HEK293 (cell line): ENCODE results near the gene OR51S1.

Experiments used
- MYNN ChIP-seq: fragments of 450-650 bp; formaldehyde crosslinking; IDR thresholded peaks from 2 replicates; pipeline ENCODE4 v1.5.1; 2016; ENCODE audit warnings: missing biosample characterization, missing genetic modification characterization, borderline replicate concordance
- MZF1 ChIP-seq: fragments of 450-650 bp; formaldehyde crosslinking; IDR thresholded peaks from 2 replicates; pipeline ENCODE4 v1.5.1; 2017; ENCODE audit warnings: missing biosample characterization, missing genetic modification characterization, borderline replicate concordance
- YY1 ChIP-seq: fragments of 450-650 bp; formaldehyde crosslinking; IDR thresholded peaks from 2 replicates; pipeline ENCODE4 v1.5.1; 2018; ENCODE audit warnings: missing biosample characterization, missing genetic modification characterization
- ZBTB21 ChIP-seq: fragments of 450-650 bp; formaldehyde crosslinking; IDR thresholded peaks from 2 replicates; pipeline ENCODE4 v1.5.1; 2017; ENCODE audit warnings: missing biosample characterization, missing genetic modification characterization
- ZNF121 ChIP-seq: fragments of 450-650 bp; formaldehyde crosslinking; IDR thresholded peaks from 2 replicates; pipeline ENCODE4 v1.5.1; 2016; ENCODE audit warnings: missing biosample characterization, missing genetic modification characterization
- ZNF274 ChIP-seq, 2 experiments: fragments of 200-500 bp in 1 of 2; fragments of 450-650 bp in 1 of 2; sonication (Bioruptor generic) in 1 of 2; formaldehyde crosslinking in 1 of 2; IDR thresholded peaks; 2 replicates each; pipeline versions ENCODE4 v1.5.1 to v1.6.1; 2014 to 2016; ENCODE audit warnings: borderline replicate concordance in 1 of 2, inconsistent platforms in 1 of 2, low read length in 1 of 2, missing biosample characterization in 1 of 2, missing genetic modification characterization in 1 of 2
- ZNF433 ChIP-seq: fragments of 450-650 bp; formaldehyde crosslinking; IDR thresholded peaks from 2 replicates; pipeline ENCODE4 v1.5.1; 2016; ENCODE audit warnings: missing biosample characterization, missing genetic modification characterization, low read depth
- ZNF561 ChIP-seq: fragments of 450-650 bp; IDR thresholded peaks from 2 replicates; pipeline ENCODE4 v1.5.1; 2018; ENCODE audit warnings: missing biosample characterization, missing genetic modification characterization, borderline replicate concordance
- ZNF658 ChIP-seq: fragments of 450-650 bp; formaldehyde crosslinking; IDR thresholded peaks from 2 replicates; pipeline ENCODE4; 2016; ENCODE audit warnings: missing biosample characterization, missing genetic modification characterization
- TF ChIP-seq, protein P1 (sequence below): fragments of 450-650 bp; formaldehyde crosslinking; IDR thresholded peaks from 2 replicates; pipeline ENCODE4 v1.5.1; 2016; ENCODE audit warnings: missing biosample characterization, missing genetic modification characterization
- TF ChIP-seq, protein P2 (sequence below): fragments of 450-650 bp; formaldehyde crosslinking; IDR thresholded peaks from 2 replicates; pipeline ENCODE4 v1.5.1; 2017; ENCODE audit warnings: missing biosample characterization, missing genetic modification characterization
- TF ChIP-seq, protein P3 (sequence below): fragments of 450-650 bp; formaldehyde crosslinking; IDR thresholded peaks from 2 replicates; pipeline ENCODE4 v1.5.1; 2016; ENCODE audit warnings: missing biosample characterization, missing genetic modification characterization, borderline replicate concordance
- TF ChIP-seq, protein P4 (sequence below): fragments of 450-650 bp; formaldehyde crosslinking; IDR thresholded peaks from 2 replicates; pipeline ENCODE4 v1.5.1; 2016; ENCODE audit warnings: missing biosample characterization, missing genetic modification characterization
- TF ChIP-seq, protein P5 (sequence below): fragments of 450-650 bp; formaldehyde crosslinking; IDR thresholded peaks from 2 replicates; pipeline ENCODE4 v1.5.1; 2016; ENCODE audit warnings: missing biosample characterization, missing genetic modification characterization, low read depth

DNA sequence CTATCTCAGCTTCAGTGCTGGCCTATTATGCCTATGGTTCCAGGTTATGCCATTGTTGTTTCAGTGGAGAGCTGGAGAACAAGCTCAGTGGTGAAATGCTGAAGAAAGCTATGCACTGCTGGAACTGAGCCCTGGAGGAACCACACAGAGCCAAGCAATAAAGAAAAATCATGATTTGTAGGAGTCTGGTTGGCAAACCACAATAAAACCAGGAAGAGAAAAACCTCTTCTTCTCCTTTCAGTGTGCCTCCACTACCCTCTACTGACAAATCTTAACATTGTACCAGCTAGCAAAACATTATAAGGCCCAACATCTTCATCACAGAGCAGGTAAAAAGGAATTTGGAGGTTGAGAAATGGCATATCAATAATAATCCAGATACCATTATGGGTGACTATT, 22.6 kb downstream of the OR51S1 start:
- TF ChIP-seq YY1 (tag by site-specific recombination) (no peak), ZNF658 (tag by site-specific recombination) (no peak), ZNF561 (tag by site-specific recombination) (no peak), MZF1 (no peak), ZNF274 (IDR thresholded peaks at IDR 0.05; ENCODE audit: low read length) (no peak), ZNF274 (tag by site-specific recombination; IDR thresholded peaks at IDR 0.05; ENCODE audit: borderline replicate concordance) (no peak), MYNN (tag by site-specific recombination) (no peak), ZNF121 (tag by site-specific recombination) (no peak), ZNF433 (tag by site-specific recombination) (no peak), ZBTB21 (tag by site-specific recombination) (no peak)
- TF ChIP-seq, protein P1, sequence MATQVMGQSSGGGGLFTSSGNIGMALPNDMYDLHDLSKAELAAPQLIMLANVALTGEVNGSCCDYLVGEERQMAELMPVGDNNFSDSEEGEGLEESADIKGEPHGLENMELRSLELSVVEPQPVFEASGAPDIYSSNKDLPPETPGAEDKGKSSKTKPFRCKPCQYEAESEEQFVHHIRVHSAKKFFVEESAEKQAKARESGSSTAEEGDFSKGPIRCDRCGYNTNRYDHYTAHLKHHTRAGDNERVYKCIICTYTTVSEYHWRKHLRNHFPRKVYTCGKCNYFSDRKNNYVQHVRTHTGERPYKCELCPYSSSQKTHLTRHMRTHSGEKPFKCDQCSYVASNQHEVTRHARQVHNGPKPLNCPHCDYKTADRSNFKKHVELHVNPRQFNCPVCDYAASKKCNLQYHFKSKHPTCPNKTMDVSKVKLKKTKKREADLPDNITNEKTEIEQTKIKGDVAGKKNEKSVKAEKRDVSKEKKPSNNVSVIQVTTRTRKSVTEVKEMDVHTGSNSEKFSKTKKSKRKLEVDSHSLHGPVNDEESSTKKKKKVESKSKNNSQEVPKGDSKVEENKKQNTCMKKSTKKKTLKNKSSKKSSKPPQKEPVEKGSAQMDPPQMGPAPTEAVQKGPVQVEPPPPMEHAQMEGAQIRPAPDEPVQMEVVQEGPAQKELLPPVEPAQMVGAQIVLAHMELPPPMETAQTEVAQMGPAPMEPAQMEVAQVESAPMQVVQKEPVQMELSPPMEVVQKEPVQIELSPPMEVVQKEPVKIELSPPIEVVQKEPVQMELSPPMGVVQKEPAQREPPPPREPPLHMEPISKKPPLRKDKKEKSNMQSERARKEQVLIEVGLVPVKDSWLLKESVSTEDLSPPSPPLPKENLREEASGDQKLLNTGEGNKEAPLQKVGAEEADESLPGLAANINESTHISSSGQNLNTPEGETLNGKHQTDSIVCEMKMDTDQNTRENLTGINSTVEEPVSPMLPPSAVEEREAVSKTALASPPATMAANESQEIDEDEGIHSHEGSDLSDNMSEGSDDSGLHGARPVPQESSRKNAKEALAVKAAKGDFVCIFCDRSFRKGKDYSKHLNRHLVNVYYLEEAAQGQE = no peak
- TF ChIP-seq, protein P2, sequence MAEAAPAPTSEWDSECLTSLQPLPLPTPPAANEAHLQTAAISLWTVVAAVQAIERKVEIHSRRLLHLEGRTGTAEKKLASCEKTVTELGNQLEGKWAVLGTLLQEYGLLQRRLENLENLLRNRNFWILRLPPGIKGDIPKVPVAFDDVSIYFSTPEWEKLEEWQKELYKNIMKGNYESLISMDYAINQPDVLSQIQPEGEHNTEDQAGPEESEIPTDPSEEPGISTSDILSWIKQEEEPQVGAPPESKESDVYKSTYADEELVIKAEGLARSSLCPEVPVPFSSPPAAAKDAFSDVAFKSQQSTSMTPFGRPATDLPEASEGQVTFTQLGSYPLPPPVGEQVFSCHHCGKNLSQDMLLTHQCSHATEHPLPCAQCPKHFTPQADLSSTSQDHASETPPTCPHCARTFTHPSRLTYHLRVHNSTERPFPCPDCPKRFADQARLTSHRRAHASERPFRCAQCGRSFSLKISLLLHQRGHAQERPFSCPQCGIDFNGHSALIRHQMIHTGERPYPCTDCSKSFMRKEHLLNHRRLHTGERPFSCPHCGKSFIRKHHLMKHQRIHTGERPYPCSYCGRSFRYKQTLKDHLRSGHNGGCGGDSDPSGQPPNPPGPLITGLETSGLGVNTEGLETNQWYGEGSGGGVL = no peak
- TF ChIP-seq, protein P3, sequence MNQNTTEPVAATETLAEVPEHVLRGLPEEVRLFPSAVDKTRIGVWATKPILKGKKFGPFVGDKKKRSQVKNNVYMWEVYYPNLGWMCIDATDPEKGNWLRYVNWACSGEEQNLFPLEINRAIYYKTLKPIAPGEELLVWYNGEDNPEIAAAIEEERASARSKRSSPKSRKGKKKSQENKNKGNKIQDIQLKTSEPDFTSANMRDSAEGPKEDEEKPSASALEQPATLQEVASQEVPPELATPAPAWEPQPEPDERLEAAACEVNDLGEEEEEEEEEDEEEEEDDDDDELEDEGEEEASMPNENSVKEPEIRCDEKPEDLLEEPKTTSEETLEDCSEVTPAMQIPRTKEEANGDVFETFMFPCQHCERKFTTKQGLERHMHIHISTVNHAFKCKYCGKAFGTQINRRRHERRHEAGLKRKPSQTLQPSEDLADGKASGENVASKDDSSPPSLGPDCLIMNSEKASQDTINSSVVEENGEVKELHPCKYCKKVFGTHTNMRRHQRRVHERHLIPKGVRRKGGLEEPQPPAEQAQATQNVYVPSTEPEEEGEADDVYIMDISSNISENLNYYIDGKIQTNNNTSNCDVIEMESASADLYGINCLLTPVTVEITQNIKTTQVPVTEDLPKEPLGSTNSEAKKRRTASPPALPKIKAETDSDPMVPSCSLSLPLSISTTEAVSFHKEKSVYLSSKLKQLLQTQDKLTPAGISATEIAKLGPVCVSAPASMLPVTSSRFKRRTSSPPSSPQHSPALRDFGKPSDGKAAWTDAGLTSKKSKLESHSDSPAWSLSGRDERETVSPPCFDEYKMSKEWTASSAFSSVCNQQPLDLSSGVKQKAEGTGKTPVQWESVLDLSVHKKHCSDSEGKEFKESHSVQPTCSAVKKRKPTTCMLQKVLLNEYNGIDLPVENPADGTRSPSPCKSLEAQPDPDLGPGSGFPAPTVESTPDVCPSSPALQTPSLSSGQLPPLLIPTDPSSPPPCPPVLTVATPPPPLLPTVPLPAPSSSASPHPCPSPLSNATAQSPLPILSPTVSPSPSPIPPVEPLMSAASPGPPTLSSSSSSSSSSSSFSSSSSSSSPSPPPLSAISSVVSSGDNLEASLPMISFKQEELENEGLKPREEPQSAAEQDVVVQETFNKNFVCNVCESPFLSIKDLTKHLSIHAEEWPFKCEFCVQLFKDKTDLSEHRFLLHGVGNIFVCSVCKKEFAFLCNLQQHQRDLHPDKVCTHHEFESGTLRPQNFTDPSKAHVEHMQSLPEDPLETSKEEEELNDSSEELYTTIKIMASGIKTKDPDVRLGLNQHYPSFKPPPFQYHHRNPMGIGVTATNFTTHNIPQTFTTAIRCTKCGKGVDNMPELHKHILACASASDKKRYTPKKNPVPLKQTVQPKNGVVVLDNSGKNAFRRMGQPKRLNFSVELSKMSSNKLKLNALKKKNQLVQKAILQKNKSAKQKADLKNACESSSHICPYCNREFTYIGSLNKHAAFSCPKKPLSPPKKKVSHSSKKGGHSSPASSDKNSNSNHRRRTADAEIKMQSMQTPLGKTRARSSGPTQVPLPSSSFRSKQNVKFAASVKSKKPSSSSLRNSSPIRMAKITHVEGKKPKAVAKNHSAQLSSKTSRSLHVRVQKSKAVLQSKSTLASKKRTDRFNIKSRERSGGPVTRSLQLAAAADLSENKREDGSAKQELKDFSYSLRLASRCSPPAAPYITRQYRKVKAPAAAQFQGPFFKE (tag by site-specific recombination) = no peak
- TF ChIP-seq, protein P4, sequence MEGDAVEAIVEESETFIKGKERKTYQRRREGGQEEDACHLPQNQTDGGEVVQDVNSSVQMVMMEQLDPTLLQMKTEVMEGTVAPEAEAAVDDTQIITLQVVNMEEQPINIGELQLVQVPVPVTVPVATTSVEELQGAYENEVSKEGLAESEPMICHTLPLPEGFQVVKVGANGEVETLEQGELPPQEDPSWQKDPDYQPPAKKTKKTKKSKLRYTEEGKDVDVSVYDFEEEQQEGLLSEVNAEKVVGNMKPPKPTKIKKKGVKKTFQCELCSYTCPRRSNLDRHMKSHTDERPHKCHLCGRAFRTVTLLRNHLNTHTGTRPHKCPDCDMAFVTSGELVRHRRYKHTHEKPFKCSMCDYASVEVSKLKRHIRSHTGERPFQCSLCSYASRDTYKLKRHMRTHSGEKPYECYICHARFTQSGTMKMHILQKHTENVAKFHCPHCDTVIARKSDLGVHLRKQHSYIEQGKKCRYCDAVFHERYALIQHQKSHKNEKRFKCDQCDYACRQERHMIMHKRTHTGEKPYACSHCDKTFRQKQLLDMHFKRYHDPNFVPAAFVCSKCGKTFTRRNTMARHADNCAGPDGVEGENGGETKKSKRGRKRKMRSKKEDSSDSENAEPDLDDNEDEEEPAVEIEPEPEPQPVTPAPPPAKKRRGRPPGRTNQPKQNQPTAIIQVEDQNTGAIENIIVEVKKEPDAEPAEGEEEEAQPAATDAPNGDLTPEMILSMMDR (tag by site-specific recombination) = no peak
- TF ChIP-seq, protein P5, sequence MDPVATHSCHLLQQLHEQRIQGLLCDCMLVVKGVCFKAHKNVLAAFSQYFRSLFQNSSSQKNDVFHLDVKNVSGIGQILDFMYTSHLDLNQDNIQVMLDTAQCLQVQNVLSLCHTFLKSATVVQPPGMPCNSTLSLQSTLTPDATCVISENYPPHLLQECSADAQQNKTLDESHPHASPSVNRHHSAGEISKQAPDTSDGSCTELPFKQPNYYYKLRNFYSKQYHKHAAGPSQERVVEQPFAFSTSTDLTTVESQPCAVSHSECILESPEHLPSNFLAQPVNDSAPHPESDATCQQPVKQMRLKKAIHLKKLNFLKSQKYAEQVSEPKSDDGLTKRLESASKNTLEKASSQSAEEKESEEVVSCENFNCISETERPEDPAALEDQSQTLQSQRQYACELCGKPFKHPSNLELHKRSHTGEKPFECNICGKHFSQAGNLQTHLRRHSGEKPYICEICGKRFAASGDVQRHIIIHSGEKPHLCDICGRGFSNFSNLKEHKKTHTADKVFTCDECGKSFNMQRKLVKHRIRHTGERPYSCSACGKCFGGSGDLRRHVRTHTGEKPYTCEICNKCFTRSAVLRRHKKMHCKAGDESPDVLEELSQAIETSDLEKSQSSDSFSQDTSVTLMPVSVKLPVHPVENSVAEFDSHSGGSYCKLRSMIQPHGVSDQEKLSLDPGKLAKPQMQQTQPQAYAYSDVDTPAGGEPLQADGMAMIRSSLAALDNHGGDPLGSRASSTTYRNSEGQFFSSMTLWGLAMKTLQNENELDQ (tag by site-specific recombination) = no peak
